B cell (primary cell): ENCODE data around the gene NTHL1. TPM values are rescaled to one million over a fixed set of nuclear protein-coding genes. Genes with fewer than 3 reads are reported as not detected.

Source experiments
- ATAC-seq: fragments of 200-7000 bp; cut with Tn5 transposase; one replicate; pipeline ENCODE4 v1.10.0; 2021; ENCODE audit warnings: low read depth, mild to moderate bottlenecking, moderate number of reproducible peaks, moderate library complexity
- CTCF ChIA-PET: fragments of 350-600 bp; sonication (Branson Sonifier 250); formaldehyde crosslinking; loops from one replicate; lab custom pipeline; 2021; ENCODE audit warnings: antibody characterized with exemption, inconsistent platforms; lab: Charles Lee
- POLR2A ChIA-PET: fragments of 350-600 bp; sonication (Branson Sonifier 250); formaldehyde crosslinking; loops from one replicate; lab custom pipeline; 2021; ENCODE audit warnings: antibody characterized with exemption; lab: Charles Lee
- DNase-seq: peaks from one replicate; pipeline ENCODE4 v3.0.0; 2013
- H2AFZ ChIP-seq: 2 replicates; pipeline ENCODE4 v1.6.1; 2012; ENCODE audit warnings: mild to moderate bottlenecking, low read depth, low read length; ENCODE audit not compliant: insufficient read depth, poor library complexity, severe bottlenecking
- H3K27ac ChIP-seq, 2 donors: 1 replicate in 1 of 2; 2 replicates in 1 of 2; pipeline ENCODE4 v1.5.1; 2012 to 2013; ENCODE audit warnings: low read length in 2 of 2, mild to moderate bottlenecking in 2 of 2, moderate library complexity in 1 of 2
- H3K27me3 ChIP-seq, 4 experiments: fragments of 200-600 bp in 1 of 4; sonication (generic) in 1 of 4; replicated peaks in 1 of 4; 1 replicate in 2 of 4; 2 replicates in 2 of 4; pipeline versions ENCODE4 v1.6.1 to v1.7.0; 2013 to 2016; ENCODE audit warnings: low read length in 3 of 4, mild to moderate bottlenecking in 2 of 4, mixed read lengths in 1 of 4, moderate library complexity in 1 of 4; ENCODE audit not compliant: insufficient read depth in 4 of 4, control insufficient read depth in 3 of 4; ENCODE audit errors: control extremely low read depth in 1 of 4
- H3K36me3 ChIP-seq, 2 experiments: replicated peaks in 1 of 2; 1 replicate in 1 of 2; 2 replicates in 1 of 2; pipeline versions ENCODE4 v1.6.1 to v1.7.1; 2013; ENCODE audit warnings: low read length in 1 of 2; ENCODE audit not compliant: insufficient read depth in 2 of 2, control insufficient read depth in 1 of 2; ENCODE audit errors: control extremely low read depth in 1 of 2, extremely low read depth in 1 of 2
- H3K4me1 ChIP-seq, 2 donors: fragments of 200-600 bp in 1 of 2; sonication (generic) in 1 of 2; 1 replicate in 1 of 2; 2 replicates in 1 of 2; pipeline versions ENCODE4 v1.5.1 to v1.6.1; 2013 to 2017; ENCODE audit warnings: low read length in 2 of 2; ENCODE audit not compliant: control insufficient read depth in 2 of 2, insufficient read depth in 2 of 2
- H3K4me2 ChIP-seq: replicated peaks from 2 replicates; pipeline ENCODE3; 2012; ENCODE audit warnings: mild to moderate bottlenecking, low read depth, low read length; ENCODE audit not compliant: poor library complexity, severe bottlenecking
- H3K4me3 ChIP-seq, 5 experiments: fragments of 200-600 bp in 1 of 5; sonication (generic) in 1 of 5; 1 replicate in 3 of 5; 2 replicates in 2 of 5; pipeline versions ENCODE4 v1.5.1 to v1.7.0; 2011 to 2016; ENCODE audit warnings: low read length in 4 of 5, mild to moderate bottlenecking in 4 of 5, low read depth in 2 of 5, control low read depth in 1 of 5, moderate library complexity in 1 of 5; ENCODE audit not compliant: insufficient read depth in 1 of 5; ENCODE audit errors: control extremely low read depth in 1 of 5, extremely low read depth in 1 of 5
- H3K79me2 ChIP-seq: fragments of 200-600 bp; sonication (generic); one replicate; pipeline ENCODE4 v1.6.0; 2016; ENCODE audit warnings: low read length; ENCODE audit not compliant: control insufficient read depth, insufficient read depth
- H3K9ac ChIP-seq: fragments of 200-600 bp; sonication (generic); 2 replicates; pipeline ENCODE4 v1.6.1; 2017; ENCODE audit warnings: mild to moderate bottlenecking, low read length, moderate library complexity
- H3K9me3 ChIP-seq, 3 donors: one replicate each; pipeline versions ENCODE4 v1.6.1 to v1.7.1; 2013; ENCODE audit warnings: low read length in 2 of 3; ENCODE audit not compliant: control insufficient read depth in 2 of 3, insufficient read depth in 1 of 3; ENCODE audit errors: control extremely low read depth in 1 of 3
- H4K20me1 ChIP-seq: 2 replicates; pipeline ENCODE4 v1.6.0; 2012; ENCODE audit warnings: mild to moderate bottlenecking, low read length; ENCODE audit not compliant: insufficient read depth, control insufficient read depth, poor library complexity, severe bottlenecking
- H3K27ac Mint-ChIP-seq: one replicate; pipeline ENCODE4 v1.8.0; 2021; ENCODE audit warnings: mixed read lengths
- H3K27me3 Mint-ChIP-seq: one replicate; pipeline ENCODE4 v1.8.0; 2021; ENCODE audit warnings: mixed read lengths
- H3K4me1 Mint-ChIP-seq: one replicate; pipeline ENCODE4 v1.8.0; 2021; ENCODE audit warnings: mixed read lengths
- H3K4me3 Mint-ChIP-seq: one replicate; pipeline ENCODE4 v1.8.0; 2021; ENCODE audit warnings: mixed read lengths
- H3K9me3 Mint-ChIP-seq: one replicate; pipeline ENCODE4 v1.8.0; 2022; ENCODE audit warnings: mixed read lengths; ENCODE audit not compliant: insufficient read depth
- CTCF ChIP-seq: fragments of 200-600 bp; IDR thresholded peaks from one replicate; pipeline ENCODE4 v1.8.0; 2022; ENCODE audit warnings: antibody characterized with exemption, mild to moderate bottlenecking
- EZH2 ChIP-seq: IDR thresholded peaks from 2 replicates; pipeline ENCODE4 v1.6.1; 2012; ENCODE audit warnings: borderline replicate concordance, low read depth, mild to moderate bottlenecking, moderate library complexity, low read length; ENCODE audit not compliant: insufficient read depth, poor library complexity, severe bottlenecking
- WGBS: methylation state at CpG from one replicate; pipeline ENCODE4 v1.1.5; 2013; ENCODE audit warnings: missing lambda C conversion rate; ENCODE audit not compliant: insufficient coverage; 5-methylcytosine and 5-hydroxymethylcytosine counted together
- intact Hi-C: fragments of 100-400 bp; cut with micrococcal nuclease; formaldehyde crosslinking; loops from one replicate; pipeline ENCODE4 v1.10.0; 2022
- polyA plus RNA-seq: library from polyadenylated mRNA; depleted of rRNA; stranded (reverse); fragments of >200 nt; gene quantifications from 2 replicates; pipeline ENCODE4 v1.2.3, GENCODE V29; 2012
- total RNA-seq, 2 donors: library from RNA; stranded (reverse); fragments of 120-200 nt in 1 of 2; gene quantifications; 1 replicate in 1 of 2; 2 replicates in 1 of 2; pipeline versions ENCODE4 v1.2.3 to v1.2.4, GENCODE V29; 2013 to 2022

NTHL1 gene
- total and polyA plus RNA-seq, 2 donors (not counting 1 experiment from before 2014, with no cell fraction given), result 17.5 to 27.6 TPM

- CTCF ChIA-PET, result no interaction called here
- H3K9me3 ChIP-seq, result peaks cover 0 to 2% (median 0%) of the 10 kb centered on the region in 3 donors
- ATAC-seq (no peak), DNase-seq (no peak)
- Mint-ChIP-seq H3K9me3 (no peaks in the 10 kb centered on the region), H3K27me3 (no peaks in the 10 kb centered on the region), H3K4me3 (no peak overlapping the region), H3K4me1 (no peaks in the 10 kb centered on the region), H3K27ac (no peak overlapping the region)
- no peak overlapping the region for H3K9ac ChIP-seq
- TF ChIP-seq CTCF, result no peak
- peaks cover 0 to 42% of the 10 kb centered on the region in 2 experiments for H3K36me3 ChIP-seq
- H3K4me1 ChIP-seq, result no peaks in the 10 kb centered on the region
- no peaks in the 10 kb centered on the region for H4K20me1 ChIP-seq
- no peak overlapping the region for H3K27ac ChIP-seq
- H3K4me2 ChIP-seq, result no peak overlapping the region
- H3K4me3 ChIP-seq, result no peak overlapping the region
- POLR2A ChIA-PET, result no interaction called here
- H3K27me3 ChIP-seq, result no peaks in the 10 kb centered on the region
- 95% methylated on average over 18 of the region's 18 CpGs for WGBS
- intact Hi-C loops, result no loop called here
- H2AFZ ChIP-seq, result no peak overlapping the region
- H3K79me2 ChIP-seq, result no peaks in the 10 kb centered on the region
Observed at GRCh38 chr16:2061023-2061422, 13.4 kb upstream of the NTHL1 start.

- no peaks in the 10 kb centered on the region for H3K9me3 Mint-ChIP-seq
- H3K79me2 ChIP-seq, result no peaks in the 10 kb centered on the region
- H3K4me1 ChIP-seq, result no peaks in the 10 kb centered on the region
- H3K4me1 Mint-ChIP-seq, result no peaks in the 10 kb centered on the region
- no peak for DNase-seq
- H3K27me3 Mint-ChIP-seq, result no peaks in the 10 kb centered on the region
- no peak overlapping the region for H3K27ac Mint-ChIP-seq
- intact Hi-C loops, result no loop called here
- no peak overlapping the region for H3K4me2 ChIP-seq
- no peaks in the 10 kb centered on the region for H3K9me3 ChIP-seq
- no peak overlapping the region for H3K4me3 ChIP-seq
- H3K4me3 Mint-ChIP-seq, result no peak overlapping the region
- POLR2A ChIA-PET, result no interaction called here
- H3K27me3 ChIP-seq, result no peaks in the 10 kb centered on the region
- CTCF ChIA-PET, result no interaction called here
- H2AFZ ChIP-seq, result no peak overlapping the region
- TF ChIP-seq EZH2 (no peak), CTCF (no peak)
- peaks cover 0 to 36% of the 10 kb centered on the region in 2 experiments for H3K36me3 ChIP-seq
- ATAC-seq, result no peak
- WGBS, result 93% methylated on average over 17 of the region's 17 CpGs
- H3K9ac ChIP-seq, result no peak overlapping the region
- H4K20me1 ChIP-seq, result no peaks in the 10 kb centered on the region
- H3K27ac ChIP-seq, result no peak overlapping the region
Observed at GRCh38 chr16:2060346-2060745, 12.7 kb upstream of the NTHL1 start.
